Thymus (tissue), 11 donors: Measurements from ENCODE around the gene GK2. TPM values are rescaled to one million over a fixed set of nuclear protein-coding genes. Genes with fewer than 3 reads are reported as not detected.

Experiments
- DNase-seq, 9 donors: peaks; one replicate each; pipeline ENCODE4 v3.0.0-alpha.2; 2013; ENCODE audit warnings: low spot score in 9 of 9, low read depth in 6 of 9, missing footprints in 1 of 9
- H3K27ac ChIP-seq, 2 donors: one replicate each; pipeline ENCODE4 v1.5.1; 2013; ENCODE audit warnings: control low read depth in 1 of 2, low read depth in 1 of 2, low read length in 1 of 2, mild to moderate bottlenecking in 1 of 2, moderate library complexity in 1 of 2
- H3K27me3 ChIP-seq, 2 donors: one replicate each; pipeline ENCODE4 v1.5.1; 2013; ENCODE audit warnings: low read length in 1 of 2; ENCODE audit not compliant: control insufficient read depth in 2 of 2, insufficient read depth in 1 of 2
- H3K36me3 ChIP-seq, 2 donors: one replicate each; pipeline ENCODE4 v1.5.1; 2013; ENCODE audit warnings: low read length in 1 of 2, mild to moderate bottlenecking in 1 of 2, moderate library complexity in 1 of 2; ENCODE audit not compliant: control insufficient read depth in 2 of 2, insufficient read depth in 2 of 2
- H3K4me1 ChIP-seq, 2 donors: one replicate each; pipeline ENCODE4 v1.5.1; 2013; ENCODE audit warnings: low read length in 2 of 2; ENCODE audit not compliant: control insufficient read depth in 2 of 2, insufficient read depth in 2 of 2
- H3K4me3 ChIP-seq, 2 donors: one replicate each; pipeline ENCODE4 v1.5.1; 2013; ENCODE audit warnings: low read length in 2 of 2, control low read depth in 1 of 2, mild to moderate bottlenecking in 1 of 2
- H3K9me3 ChIP-seq, 2 donors: one replicate each; pipeline ENCODE4 v1.5.1; 2013; ENCODE audit warnings: low read length in 1 of 2, mild to moderate bottlenecking in 1 of 2; ENCODE audit not compliant: control insufficient read depth in 2 of 2, insufficient read depth in 1 of 2
- WGBS: extraction: QIAGEN DNeasy Blood & Tissue Kit; methylation state at CpG from one replicate; pipeline ENCODE4 v1.1.7; 2013; 5-methylcytosine and 5-hydroxymethylcytosine counted together
- polyA plus RNA-seq: library from polyadenylated mRNA; stranded (reverse); fragments of 200-250 nt; gene quantifications from one replicate; pipeline ENCODE4 v1.2.3, GENCODE V29; 2013
- total RNA-seq: library from RNA; stranded (reverse); fragments of 120-200 nt; gene quantifications from one replicate; pipeline ENCODE4 v1.2.4, GENCODE V29; 2013
- donor health status: healthy.

Gene GK2
- total and polyA plus RNA-seq, 2 donors = not detected

DNA sequence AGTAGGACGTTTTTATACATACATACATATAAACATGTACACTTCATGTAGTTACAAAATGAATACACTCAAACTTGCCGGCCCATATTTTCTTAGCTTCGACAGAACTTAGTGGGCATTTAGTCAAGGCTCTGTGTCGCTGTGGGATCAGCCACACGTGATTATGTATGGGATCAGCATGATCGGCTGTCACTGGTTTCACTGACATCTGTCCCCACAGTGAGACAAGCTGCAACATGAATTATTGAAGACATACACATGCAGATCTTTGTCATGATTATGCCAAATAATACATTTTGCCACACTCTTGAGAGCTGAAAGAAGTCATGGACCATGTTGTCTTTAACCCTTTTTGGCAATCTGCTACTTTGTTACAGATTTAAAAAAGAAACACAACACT is 44.0 kb downstream of the GK2 start:
- WGBS = 96% methylated on average over 6 of the region's 6 CpGs

DNA sequence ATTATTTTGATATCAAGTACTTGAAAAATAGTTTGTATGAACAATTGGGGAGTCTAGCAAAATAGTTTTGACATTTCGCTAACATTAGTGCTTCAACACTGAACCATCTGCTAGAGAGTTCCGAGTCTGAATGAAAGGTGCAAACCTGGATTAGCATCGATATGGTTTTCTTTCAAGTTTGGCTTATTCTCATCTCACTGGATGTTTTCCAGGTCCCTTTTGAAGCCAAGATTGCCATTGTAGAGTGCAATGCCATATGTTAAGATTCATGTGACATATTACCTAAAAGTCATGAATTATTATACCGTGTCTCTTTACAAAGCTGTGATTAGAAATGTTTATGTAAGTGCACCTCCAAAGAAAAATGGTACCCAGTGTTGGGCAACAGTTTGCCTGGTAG is 45.4 kb downstream of the GK2 start:
- DNase-seq = no peak
- H3K27me3 ChIP-seq = no peaks in the 10 kb centered on the region
- no peak overlapping the region for H3K27ac ChIP-seq
- no peak overlapping the region for H3K4me3 ChIP-seq
- H3K4me1 ChIP-seq = no peaks in the 10 kb centered on the region
- no peaks in the 10 kb centered on the region for H3K9me3 ChIP-seq
- WGBS = 96% methylated on average over 4 of the region's 4 CpGs
- H3K36me3 ChIP-seq = no peaks in the 10 kb centered on the region

More for the DNA sequence above, 44.0 kb downstream of the GK2 start:
- Histone ChIP-seq H3K27me3 (no peaks in the 10 kb centered on the region), H3K4me3 (no peak overlapping the region), H3K4me1 (no peaks in the 10 kb centered on the region), H3K27ac (no peak overlapping the region), H3K9me3 (no peaks in the 10 kb centered on the region), H3K36me3 (no peaks in the 10 kb centered on the region)
- DNase-seq = no peak

DNA sequence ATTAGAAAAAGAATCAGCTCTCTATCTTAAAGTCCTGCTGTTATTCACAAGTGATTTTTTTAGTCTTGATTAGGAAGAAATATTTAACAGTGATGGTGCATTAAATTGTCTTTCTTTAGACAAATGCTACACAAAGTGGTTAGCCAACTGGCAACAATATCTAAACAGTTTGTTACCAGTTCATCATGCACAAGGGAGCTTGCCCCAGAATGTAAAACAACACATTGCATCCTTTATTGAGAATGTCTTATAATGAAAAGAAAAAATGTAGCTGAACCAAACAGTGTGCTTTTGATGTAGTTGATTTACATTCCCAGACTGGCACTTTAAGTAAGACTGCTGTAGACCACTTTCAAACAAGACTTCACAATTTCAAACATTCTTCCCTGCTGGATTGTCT is 48.0 kb downstream of the GK2 start:
- Histone ChIP-seq H3K4me1 (no peaks in the 10 kb centered on the region), H3K27ac (no peak overlapping the region), H3K4me3 (no peak overlapping the region), H3K36me3 (no peaks in the 10 kb centered on the region), H3K27me3 (no peaks in the 10 kb centered on the region), H3K9me3 (no peaks in the 10 kb centered on the region)
- DNase-seq = no peak

DNA sequence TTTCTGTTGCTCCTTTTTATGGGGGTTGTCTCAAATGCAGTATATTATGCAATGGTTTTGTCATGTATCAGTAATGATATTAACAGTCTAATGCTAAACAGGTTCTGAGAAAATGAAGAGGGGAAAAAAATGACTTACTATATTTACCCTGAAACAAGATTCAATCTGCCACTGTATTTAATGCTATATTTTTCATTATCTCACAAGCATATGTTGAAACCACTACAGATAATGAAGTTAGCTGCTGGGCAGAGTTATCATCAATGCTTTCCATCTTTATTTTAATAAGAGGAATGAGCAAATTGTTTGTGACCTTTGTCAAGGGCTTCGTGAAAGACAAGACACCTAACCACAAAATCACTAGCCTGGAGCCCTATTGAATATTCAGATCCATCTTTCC is 49.6 kb downstream of the GK2 start:
- H3K4me3 ChIP-seq = no peak overlapping the region
- H3K27ac ChIP-seq = no peak overlapping the region
- no peaks in the 10 kb centered on the region for H3K4me1 ChIP-seq
- no peaks in the 10 kb centered on the region for H3K9me3 ChIP-seq
- WGBS = 97% methylated on average over 1 of the region's 1 CpG
- H3K36me3 ChIP-seq = no peaks in the 10 kb centered on the region
- no peaks in the 10 kb centered on the region for H3K27me3 ChIP-seq
- no peak for DNase-seq

DNA sequence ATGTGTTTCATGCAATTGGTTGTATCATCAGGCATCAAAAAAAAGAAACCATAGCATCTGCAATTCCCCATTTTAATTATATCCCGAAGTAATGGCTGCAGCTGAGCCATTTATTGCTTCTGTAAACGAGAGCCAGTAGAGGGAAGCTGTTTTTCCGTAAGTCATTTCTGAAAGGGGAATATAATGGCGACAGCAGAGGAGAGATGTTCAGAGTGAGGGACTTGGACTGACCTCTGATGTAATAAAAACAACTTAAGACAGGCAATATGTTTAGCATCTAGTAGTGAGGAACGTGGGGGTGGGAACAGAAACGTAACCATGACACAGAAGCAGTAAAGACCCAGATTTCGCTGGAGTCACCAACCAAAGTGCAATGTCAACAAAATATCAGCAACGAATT is 50.7 kb downstream of the GK2 start:
- 94% methylated on average over 8 of the region's 8 CpGs for WGBS
- Histone ChIP-seq H3K9me3 (no peaks in the 10 kb centered on the region), H3K4me1 (no peaks in the 10 kb centered on the region), H3K27ac (no peak overlapping the region), H3K36me3 (no peaks in the 10 kb centered on the region), H3K4me3 (no peak overlapping the region), H3K27me3 (no peaks in the 10 kb centered on the region)
- DNase-seq = no peak

Other genes with a start within 250 kb of the GK2 start
- not detected for gene NAA11, start 82.2 kb downstream of the GK2 start, total RNA-seq
- 0.02 TPM for gene NAA11, start 82.2 kb downstream of the GK2 start, polyA plus RNA-seq